Stimulated activated CD4-positive, alpha-beta T cell treated with anti-CD3 and anti-CD28 coated beads, Interleukin-12 subunit alpha, Interleukin-12 subunit beta, amount 100 ng/mL, for 24 hours (primary cell): ENCODE measurements around the gene NRP2.

Experiments
- DNase-seq, 2 experiments: peaks; one replicate each; pipeline ENCODE4 v3.0.0-alpha.2; 2020; ENCODE audit warnings: low read depth in 2 of 2

Gene NRP2

GRCh38 chr2:205755923-205756322 lies 73.6 kb downstream of the NRP2 start:
- no peak for DNase-seq

GRCh38 chr2:205757271-205757670 lies 75.0 kb downstream of the NRP2 start:
- DNase-seq, result no peak

DNA sequence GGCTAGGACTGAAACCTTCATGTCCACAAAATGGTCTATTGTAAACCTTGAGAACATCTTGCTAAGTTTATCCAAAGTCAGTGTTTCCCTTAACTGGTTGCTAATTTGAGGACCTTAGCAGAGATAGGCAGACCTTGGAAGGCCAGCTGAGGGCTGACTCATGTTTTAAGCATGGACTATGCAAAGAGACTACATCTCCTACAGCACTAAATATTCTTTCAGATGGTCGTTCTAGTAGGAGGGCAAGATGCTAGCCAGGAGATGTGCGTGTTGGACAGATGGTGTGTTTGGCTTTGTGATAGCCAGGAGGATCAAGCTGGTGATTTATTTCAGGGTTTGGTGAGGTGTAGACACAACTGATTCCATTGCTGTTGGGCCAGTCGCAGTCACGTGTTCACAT lies 75.8 kb downstream of the NRP2 start:
- DNase-seq, result no peak

GRCh38 chr2:205758500-205758899 lies 76.2 kb downstream of the NRP2 start:
- no peak for DNase-seq

DNA sequence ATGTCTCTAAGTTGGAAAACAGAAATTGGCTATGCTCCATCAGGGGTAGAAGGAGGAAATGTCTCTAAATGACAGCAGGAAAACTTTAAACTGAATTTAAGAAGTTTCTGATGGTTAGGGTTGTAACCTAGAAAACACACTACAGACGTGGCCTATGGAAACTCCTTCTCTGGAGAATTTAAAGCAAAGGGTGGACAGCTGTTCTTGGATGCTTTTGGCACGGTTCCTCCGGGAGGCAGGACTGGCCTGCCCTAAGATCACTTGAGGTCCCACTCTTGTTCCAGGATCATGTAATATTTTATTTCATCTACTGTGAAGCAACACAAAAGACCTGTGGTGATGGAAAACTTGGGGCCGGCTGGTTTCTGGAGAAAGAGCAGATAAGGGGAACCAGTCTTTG lies 77.0 kb downstream of the NRP2 start:
- no peak for DNase-seq

DNA sequence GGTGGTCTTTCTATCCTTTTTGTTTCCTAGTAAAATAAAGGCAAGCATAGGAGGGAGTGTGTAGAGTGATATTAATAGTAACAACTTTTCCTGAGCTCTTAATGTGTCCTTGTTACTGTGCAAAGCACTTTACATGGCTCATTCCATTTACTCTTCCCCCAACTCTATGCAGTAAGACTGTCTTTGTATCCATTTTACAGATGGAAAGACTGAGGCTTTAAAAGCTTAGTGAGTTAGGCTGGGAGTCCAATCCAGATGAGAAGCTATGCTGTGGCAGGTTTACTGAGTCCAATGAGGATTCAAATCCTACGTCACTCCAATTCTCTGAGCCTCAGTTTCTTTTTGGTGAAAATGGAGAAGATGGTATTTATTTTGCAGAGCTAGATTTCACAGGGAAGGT lies 77.4 kb downstream of the NRP2 start:
- no peak for DNase-seq

DNA sequence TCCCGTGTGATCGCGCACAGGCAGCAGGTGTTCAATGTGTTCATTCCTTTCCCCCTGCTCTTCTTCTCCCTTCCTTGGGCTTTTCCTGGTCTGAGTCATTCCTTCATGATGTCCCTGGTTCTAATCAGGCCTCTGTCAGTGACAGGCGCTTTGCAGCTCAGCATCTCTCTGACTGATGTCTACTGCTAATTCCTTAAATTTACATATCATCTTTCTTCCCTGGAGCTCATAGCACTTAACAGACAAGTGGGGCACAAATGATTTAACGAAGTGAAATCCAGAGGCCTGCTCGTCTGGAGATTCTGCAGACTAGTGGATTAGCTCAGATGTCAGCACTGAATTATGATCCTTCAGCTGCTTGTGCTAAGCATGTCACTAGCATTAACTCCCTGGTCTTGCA lies 77.9 kb downstream of the NRP2 start:
- DNase-seq, result no peak

DNA sequence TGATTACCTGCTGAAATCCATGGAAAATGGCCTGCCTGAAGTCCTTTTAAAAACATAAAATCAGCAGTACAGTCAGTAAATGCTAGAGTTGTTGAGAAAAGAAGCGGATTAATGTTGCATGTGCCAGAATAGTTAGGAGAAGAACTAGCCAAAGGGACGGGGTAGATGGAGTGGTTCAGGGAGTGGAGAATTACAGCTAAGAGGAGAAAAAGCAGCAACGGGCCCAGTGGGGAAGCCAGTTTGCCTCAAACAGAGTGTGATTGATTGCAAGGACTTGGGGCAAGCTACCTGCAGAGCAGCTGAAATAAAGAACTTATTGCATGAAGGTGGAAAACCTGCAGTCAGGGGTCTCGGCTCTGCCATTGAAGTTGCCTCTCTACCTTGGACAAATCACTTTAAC lies 79.1 kb downstream of the NRP2 start:
- no peak for DNase-seq

- no peak for DNase-seq
Observed at GRCh38 chr2:205762881-205763280, 80.6 kb downstream of the NRP2 start.

GRCh38 chr2:205763708-205764211 lies 81.5 kb downstream of the NRP2 start:
- peak in 1 of 2 experiments; percentile 8 for DNase-seq

DNA sequence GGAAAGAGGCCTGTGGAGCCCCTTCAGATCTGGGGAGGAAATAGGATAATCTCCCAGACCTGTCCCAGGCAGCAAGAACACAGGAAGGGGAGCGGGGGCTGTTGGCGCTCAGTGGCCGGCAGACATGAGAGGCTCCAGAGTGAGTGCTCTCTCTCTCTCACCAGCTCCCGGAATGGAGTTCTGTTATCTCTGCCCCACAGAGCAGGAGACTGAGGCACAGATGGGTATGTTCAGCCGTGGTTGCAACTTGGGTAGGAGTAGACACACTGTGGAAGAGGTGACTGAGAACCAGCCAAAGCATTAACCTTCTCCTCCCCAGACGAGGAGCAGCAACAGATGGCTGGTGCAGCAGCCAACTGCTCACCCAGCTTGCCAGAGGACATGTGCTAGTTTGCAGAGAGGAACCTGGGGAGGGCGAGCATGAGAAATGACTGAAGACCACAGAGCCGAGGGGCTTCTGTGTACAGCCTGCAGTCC lies 82.0 kb downstream of the NRP2 start:
- no peak for DNase-seq

GRCh38 chr2:205765151-205765550 lies 82.8 kb downstream of the NRP2 start:
- DNase-seq, result no peak

- peak; percentile 11 to 52 for DNase-seq
Observed at GRCh38 chr2:205766779-205767359, 84.6 kb downstream of the NRP2 start.

DNA sequence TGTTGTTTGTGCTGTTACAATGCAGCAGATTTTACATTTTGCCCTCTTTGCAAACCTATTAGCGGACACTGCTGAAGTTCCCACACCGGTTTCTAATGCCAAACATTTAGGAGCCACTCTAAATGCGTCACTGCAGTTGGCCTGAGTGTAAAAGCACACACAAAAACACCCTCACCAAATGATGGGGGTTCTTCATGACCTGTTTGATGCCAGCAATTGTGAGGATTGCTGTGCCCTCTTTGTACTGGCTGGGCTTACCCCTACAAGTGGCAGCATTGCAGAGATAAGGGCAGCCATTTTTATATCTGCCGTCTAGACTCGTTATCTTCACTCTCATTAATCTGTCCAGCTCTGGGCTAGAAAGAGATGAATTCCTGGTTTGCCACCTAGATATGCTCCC lies 85.3 kb downstream of the NRP2 start:
- DNase-seq, result no peak

- DNase-seq, result no peak
Observed at GRCh38 chr2:205768341-205768740, 86.0 kb downstream of the NRP2 start.

DNA sequence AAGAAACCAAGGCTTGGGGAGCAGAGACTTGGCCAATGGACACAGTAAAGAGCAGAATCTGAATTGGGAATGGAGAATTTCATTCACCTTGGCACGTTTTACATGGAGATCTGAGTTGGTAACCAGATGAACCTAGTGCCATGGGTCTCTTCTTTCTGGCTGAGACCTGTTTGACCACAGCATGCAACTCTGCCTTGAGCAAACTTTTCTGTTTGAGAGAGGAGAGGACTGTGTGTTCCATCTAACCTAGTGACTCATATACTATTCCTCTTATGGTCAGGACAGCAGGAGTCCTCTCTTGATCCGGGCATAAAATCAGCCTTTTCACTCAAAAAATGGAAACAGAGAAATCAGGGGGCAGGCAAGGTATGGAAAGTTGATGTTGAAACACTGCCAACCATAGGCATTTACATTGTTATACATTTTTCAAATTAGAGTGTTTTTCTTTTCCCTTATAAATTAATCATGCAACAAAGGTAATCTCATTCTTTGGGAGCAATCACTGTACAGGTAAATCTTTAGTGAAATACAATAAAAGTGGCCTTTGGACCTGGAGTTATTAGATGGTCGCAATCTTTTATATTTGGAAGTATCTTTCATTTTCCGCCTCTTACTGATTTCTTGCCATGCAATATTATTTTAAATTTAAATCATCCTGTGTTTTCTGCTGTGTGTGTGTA lies 86.7 kb downstream of the NRP2 start:
- DNase-seq, result no peak

DNA sequence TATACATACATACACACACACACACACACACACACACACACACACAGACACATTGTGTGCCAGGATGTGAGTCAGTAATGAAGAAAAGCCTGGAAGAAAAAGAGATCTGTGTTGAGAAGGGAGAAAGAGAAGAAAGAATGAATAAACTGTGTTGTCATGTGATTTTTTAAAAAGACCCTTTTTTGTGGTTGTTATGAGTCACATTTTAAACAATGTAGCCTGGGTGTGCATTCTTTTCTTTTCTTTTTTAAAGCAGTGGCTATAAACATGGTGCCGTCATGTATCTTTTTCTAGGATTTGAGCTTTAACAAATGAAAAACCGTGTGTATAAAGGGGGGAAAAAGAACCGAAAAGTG lies 87.2 kb downstream of the NRP2 start:
- no peak for DNase-seq

- no peak for DNase-seq
Observed at GRCh38 chr2:205769879-205770278, 87.6 kb downstream of the NRP2 start.

DNA sequence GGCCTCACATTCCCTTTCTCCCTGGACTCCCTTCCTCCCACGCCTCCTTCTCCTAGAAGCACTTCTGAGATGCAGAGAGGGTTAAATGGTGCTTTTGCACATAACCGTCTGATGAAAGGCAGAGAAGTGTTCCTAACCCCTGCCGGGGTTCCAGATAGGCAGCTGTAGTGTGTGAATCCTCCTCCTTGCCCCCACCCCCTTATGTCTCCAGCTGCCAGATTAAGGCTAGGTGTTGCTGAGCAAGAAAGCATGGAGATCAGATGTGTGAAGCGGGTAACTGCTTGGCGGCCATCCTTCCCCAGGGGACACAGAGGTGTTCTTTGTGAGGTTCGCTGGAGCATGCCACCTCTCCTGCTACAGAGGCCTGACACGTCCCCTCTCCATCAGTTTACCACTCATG lies 88.3 kb downstream of the NRP2 start:
- no peak for DNase-seq

DNA sequence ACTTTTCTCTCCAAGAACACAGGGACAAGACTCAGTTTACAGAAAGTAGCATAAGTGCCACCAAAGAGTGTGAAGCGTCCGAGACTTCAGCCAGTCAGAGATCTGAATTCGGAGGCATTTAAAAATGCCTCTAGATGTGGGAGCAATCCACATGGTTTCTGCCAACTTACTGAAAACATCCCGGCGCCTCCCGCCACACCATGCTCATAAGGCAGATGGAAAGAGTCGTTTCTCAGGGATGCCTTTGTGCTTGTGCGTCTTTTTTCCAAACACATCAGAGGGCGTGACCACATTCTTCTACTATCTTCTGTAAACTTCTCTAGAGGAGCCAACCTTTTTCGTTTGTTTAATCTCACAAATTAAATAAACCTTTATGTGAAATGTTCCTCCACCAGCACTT lies 88.7 kb downstream of the NRP2 start:
- DNase-seq, result no peak

DNA sequence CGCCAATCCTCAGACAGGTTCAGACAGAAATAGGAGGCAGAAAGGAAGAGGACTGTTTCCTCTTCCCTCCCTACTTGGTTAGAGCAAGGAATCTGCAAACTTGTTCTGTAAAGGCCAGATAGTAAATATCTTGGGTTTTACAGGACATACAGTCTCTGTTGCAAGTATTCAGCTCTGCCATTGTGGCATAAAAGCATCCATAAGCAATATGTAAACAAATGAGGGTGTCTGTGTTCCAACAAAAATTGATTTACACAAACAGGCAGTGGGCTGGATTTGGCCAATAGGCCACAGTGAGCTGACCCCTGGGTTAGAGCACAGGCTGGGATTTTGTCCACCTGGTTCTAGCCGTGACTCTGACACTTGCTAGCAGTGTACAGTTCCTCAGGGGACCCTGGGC lies 89.4 kb downstream of the NRP2 start:
- no peak for DNase-seq

DNA sequence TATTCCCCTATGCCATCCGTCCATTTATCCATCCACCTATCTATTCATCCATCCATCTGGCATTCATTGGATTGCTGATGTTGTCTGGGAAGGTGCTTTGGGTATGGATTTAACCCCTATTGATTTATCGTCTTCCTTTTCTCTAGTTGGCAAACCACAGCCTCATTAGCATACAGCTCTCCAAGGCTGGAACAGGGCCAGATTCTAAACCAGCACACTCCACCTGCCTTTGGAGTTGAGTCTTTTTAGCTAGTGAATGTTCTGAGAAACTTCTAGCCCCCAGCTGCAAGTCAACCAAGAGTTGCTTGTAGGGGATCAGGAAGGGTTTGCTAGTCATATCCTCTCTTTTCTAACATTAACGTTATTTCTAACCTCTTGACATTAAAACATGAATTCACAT lies 90.7 kb downstream of the NRP2 start:
- no peak for DNase-seq

DNA sequence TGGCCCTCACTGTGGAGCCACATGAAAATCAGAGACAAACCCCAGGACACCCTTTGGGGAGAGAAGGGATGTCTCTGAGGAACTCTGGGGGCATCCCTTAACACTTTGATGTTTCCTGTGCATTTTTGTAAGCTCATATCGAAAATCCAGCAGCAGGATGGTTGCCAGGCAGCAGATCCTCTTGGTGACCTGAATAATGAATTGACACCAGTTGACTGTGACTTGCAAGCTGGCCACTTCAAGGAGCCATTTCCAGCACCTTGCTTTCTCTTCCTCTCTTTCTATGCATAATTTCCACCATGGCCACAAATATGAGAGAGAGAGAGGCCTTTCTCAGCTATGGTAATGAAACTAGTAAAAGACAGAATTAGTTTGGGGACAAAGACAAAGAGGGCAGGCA lies 91.7 kb downstream of the NRP2 start:
- no peak for DNase-seq
